Liver (tissue), 3 donors: Measurements from ENCODE around the gene TCF12.

Experiments used
- FOXA1 ChIP-seq: IDR thresholded peaks from 2 replicates; pipeline ENCODE4 v1.6.1; 2016; ENCODE audit warnings: antibody characterized with exemption
- JUND ChIP-seq, 2 donors: IDR thresholded peaks; 2 replicates each; pipeline ENCODE4 v1.6.1; 2016; ENCODE audit warnings: antibody characterized with exemption in 2 of 2
- NR2F2 ChIP-seq: IDR thresholded peaks from 2 replicates; pipeline ENCODE4 v1.6.1; 2016; ENCODE audit warnings: antibody characterized with exemption
- RXRA ChIP-seq, 2 donors: IDR thresholded peaks; 2 replicates each; pipeline ENCODE4 v1.6.1; 2017 to 2018; ENCODE audit warnings: antibody characterized with exemption in 2 of 2, mild to moderate bottlenecking in 1 of 2
- SP1 ChIP-seq: IDR thresholded peaks from 2 replicates; pipeline ENCODE4 v1.6.1; 2018; ENCODE audit warnings: antibody characterized with exemption, mild to moderate bottlenecking
- YY1 ChIP-seq: IDR thresholded peaks from 2 replicates; pipeline ENCODE4 v1.6.1; 2016; ENCODE audit warnings: antibody characterized with exemption, mild to moderate bottlenecking
- TF ChIP-seq, protein P1 (sequence below): fragments of 150-350 bp; IDR thresholded peaks from 2 replicates; pipeline ENCODE4 v1.5.1; 2017; ENCODE audit warnings: improper control_type of control experiment, low read depth, low read length; ENCODE audit not compliant: missing input control
- TF ChIP-seq, protein P2 (sequence below): IDR thresholded peaks from 2 replicates; pipeline ENCODE4 v1.6.1; 2016; ENCODE audit warnings: antibody characterized with exemption
- TF ChIP-seq, protein P3 (sequence below): IDR thresholded peaks from 2 replicates; pipeline ENCODE4 v1.6.1; 2016; ENCODE audit warnings: antibody characterized with exemption
- TF ChIP-seq, protein P4 (sequence below): IDR thresholded peaks from 2 replicates; pipeline ENCODE4 v1.6.1; 2016; ENCODE audit warnings: antibody characterized with exemption, mild to moderate bottlenecking
- donor health status: healthy.
- donor health status: healthy.

GRCh38 chr15:56879502-56879901 lies 38.9 kb upstream of the TCF12 start:
- TF ChIP-seq, protein P1, sequence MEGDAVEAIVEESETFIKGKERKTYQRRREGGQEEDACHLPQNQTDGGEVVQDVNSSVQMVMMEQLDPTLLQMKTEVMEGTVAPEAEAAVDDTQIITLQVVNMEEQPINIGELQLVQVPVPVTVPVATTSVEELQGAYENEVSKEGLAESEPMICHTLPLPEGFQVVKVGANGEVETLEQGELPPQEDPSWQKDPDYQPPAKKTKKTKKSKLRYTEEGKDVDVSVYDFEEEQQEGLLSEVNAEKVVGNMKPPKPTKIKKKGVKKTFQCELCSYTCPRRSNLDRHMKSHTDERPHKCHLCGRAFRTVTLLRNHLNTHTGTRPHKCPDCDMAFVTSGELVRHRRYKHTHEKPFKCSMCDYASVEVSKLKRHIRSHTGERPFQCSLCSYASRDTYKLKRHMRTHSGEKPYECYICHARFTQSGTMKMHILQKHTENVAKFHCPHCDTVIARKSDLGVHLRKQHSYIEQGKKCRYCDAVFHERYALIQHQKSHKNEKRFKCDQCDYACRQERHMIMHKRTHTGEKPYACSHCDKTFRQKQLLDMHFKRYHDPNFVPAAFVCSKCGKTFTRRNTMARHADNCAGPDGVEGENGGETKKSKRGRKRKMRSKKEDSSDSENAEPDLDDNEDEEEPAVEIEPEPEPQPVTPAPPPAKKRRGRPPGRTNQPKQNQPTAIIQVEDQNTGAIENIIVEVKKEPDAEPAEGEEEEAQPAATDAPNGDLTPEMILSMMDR, result no peak
- TF ChIP-seq YY1 (no peak), RXRA (IDR thresholded peaks at IDR 0.05) (no peak), SP1 (no peak), JUND (IDR thresholded peaks at IDR 0.05) (no peak), FOXA1 (no peak), NR2F2 (no peak)
- TF ChIP-seq, protein P2, sequence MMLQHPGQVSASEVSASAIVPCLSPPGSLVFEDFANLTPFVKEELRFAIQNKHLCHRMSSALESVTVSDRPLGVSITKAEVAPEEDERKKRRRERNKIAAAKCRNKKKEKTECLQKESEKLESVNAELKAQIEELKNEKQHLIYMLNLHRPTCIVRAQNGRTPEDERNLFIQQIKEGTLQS, result no peak
- TF ChIP-seq, protein P3, sequence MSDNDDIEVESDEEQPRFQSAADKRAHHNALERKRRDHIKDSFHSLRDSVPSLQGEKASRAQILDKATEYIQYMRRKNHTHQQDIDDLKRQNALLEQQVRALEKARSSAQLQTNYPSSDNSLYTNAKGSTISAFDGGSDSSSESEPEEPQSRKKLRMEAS, result no peak
- TF ChIP-seq, protein P4, sequence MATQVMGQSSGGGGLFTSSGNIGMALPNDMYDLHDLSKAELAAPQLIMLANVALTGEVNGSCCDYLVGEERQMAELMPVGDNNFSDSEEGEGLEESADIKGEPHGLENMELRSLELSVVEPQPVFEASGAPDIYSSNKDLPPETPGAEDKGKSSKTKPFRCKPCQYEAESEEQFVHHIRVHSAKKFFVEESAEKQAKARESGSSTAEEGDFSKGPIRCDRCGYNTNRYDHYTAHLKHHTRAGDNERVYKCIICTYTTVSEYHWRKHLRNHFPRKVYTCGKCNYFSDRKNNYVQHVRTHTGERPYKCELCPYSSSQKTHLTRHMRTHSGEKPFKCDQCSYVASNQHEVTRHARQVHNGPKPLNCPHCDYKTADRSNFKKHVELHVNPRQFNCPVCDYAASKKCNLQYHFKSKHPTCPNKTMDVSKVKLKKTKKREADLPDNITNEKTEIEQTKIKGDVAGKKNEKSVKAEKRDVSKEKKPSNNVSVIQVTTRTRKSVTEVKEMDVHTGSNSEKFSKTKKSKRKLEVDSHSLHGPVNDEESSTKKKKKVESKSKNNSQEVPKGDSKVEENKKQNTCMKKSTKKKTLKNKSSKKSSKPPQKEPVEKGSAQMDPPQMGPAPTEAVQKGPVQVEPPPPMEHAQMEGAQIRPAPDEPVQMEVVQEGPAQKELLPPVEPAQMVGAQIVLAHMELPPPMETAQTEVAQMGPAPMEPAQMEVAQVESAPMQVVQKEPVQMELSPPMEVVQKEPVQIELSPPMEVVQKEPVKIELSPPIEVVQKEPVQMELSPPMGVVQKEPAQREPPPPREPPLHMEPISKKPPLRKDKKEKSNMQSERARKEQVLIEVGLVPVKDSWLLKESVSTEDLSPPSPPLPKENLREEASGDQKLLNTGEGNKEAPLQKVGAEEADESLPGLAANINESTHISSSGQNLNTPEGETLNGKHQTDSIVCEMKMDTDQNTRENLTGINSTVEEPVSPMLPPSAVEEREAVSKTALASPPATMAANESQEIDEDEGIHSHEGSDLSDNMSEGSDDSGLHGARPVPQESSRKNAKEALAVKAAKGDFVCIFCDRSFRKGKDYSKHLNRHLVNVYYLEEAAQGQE, result no peak
